GM23248 (cell line): ENCODE data around the gene ZNF189. TPM values are rescaled to one million over a fixed set of nuclear protein-coding genes. Genes with fewer than 3 reads are reported as not detected.

Source experiments
- DNase-seq: peaks from one replicate; pipeline ENCODE4 v3.0.0-alpha.2; 2015
- H2AFZ ChIP-seq: fragments of 200-600 bp; sonication (generic); 2 replicates; pipeline ENCODE4 v1.6.1; 2016; ENCODE audit warnings: antibody characterized with exemption
- H3F3A ChIP-seq: fragments of 200-600 bp; sonication (generic); 2 replicates; pipeline ENCODE4 v1.6.1; 2016; ENCODE audit warnings: mild to moderate bottlenecking, antibody characterized with exemption, mixed run types; ENCODE audit not compliant: insufficient read depth
- H3K27ac ChIP-seq: fragments of 200-600 bp; sonication (generic); 2 replicates; pipeline ENCODE4 v1.5.1; 2016; ENCODE audit warnings: mild to moderate bottlenecking
- H3K27me3 ChIP-seq: fragments of 200-600 bp; sonication (generic); replicated peaks from 2 replicates; pipeline ENCODE4 v1.6.1; 2016; ENCODE audit warnings: mild to moderate bottlenecking; ENCODE audit not compliant: insufficient read depth
- H3K36me3 ChIP-seq: fragments of 200-600 bp; sonication (generic); 2 replicates; pipeline ENCODE4 v1.6.1; 2016; ENCODE audit warnings: low read depth, mild to moderate bottlenecking
- H3K4me1 ChIP-seq: fragments of 200-600 bp; sonication (generic); 2 replicates; pipeline ENCODE4 v1.6.1; 2016; ENCODE audit warnings: mild to moderate bottlenecking; ENCODE audit not compliant: insufficient read depth
- H3K4me2 ChIP-seq: fragments of 200-600 bp; sonication (generic); one replicate; pipeline ENCODE4 v1.6.1; 2016; ENCODE audit warnings: mild to moderate bottlenecking; ENCODE audit not compliant: unreplicated experiment
- H3K4me3 ChIP-seq: fragments of 200-600 bp; sonication (generic); 2 replicates; pipeline ENCODE4 v1.5.1; 2016; ENCODE audit warnings: mild to moderate bottlenecking
- H3K79me2 ChIP-seq: fragments of 200-600 bp; sonication (generic); 2 replicates; pipeline ENCODE4 v1.6.1; 2016; ENCODE audit warnings: mild to moderate bottlenecking; ENCODE audit not compliant: insufficient read depth
- H3K9ac ChIP-seq: fragments of 200-600 bp; sonication (generic); 2 replicates; pipeline ENCODE4 v1.6.1; 2016; ENCODE audit warnings: mild to moderate bottlenecking
- H3K9me2 ChIP-seq: fragments of 200-600 bp; sonication (generic); 2 replicates; pipeline ENCODE4 v1.6.1; 2016; ENCODE audit warnings: mixed run types, mild to moderate bottlenecking, moderate library complexity; ENCODE audit not compliant: insufficient read depth
- H3K9me3 ChIP-seq: fragments of 200-600 bp; sonication (generic); one replicate; pipeline ENCODE4 v1.6.1; 2017; ENCODE audit warnings: low read depth
- H4K20me1 ChIP-seq: fragments of 200-600 bp; sonication (generic); 2 replicates; pipeline ENCODE4 v1.6.0; 2016; ENCODE audit not compliant: insufficient read depth
- EZH2 ChIP-seq: fragments of 200-600 bp; sonication (generic); IDR thresholded peaks from 2 replicates; pipeline ENCODE4 v1.6.1; 2018; ENCODE audit warnings: antibody characterized with exemption, mild to moderate bottlenecking; ENCODE audit not compliant: insufficient read depth, poor library complexity, severe bottlenecking
- EZH2phosphoT487 ChIP-seq: fragments of 200-600 bp; sonication (generic); IDR thresholded peaks from 2 replicates; pipeline ENCODE4 v1.6.1; 2018; ENCODE audit warnings: antibody characterized with exemption, moderate library complexity, mild to moderate bottlenecking, low read depth; ENCODE audit not compliant: insufficient read depth
- WGBS, 2 experiments: methylation state at CpG; one replicate each; pipeline ENCODE4 v1.1.6; 2015 to 2017; ENCODE audit warnings: low lambda C conversion rate in 2 of 2, low coverage in 1 of 2; ENCODE audit errors: missing lambda C conversion rate in 2 of 2; 5-methylcytosine and 5-hydroxymethylcytosine counted together
- in situ Hi-C: fragments of 300-500 bp; cut with MboI; formaldehyde crosslinking; loops from 2 replicates; pipeline ENCODE4 v1.15.0; 2020
- polyA plus RNA-seq: library from polyadenylated mRNA; unstranded; fragments of >200 nt; fragmentation: Nextera tagmentation; extraction: Ambion mirVana; gene quantifications from 2 replicates; pipeline ENCODE4 v1.2.1, GENCODE V29; 2016
- total RNA-seq: library from RNA; depleted of rRNA; stranded (reverse); fragments of >200 nt; shearing (Covaris generic); gene quantifications from 2 replicates; pipeline ENCODE4 v1.2.3, GENCODE V29; 2014

Gene ZNF189
- total and polyA plus RNA-seq, 2 experiments from 2014 or later, result 7.0 to 10.2 TPM

DNA sequence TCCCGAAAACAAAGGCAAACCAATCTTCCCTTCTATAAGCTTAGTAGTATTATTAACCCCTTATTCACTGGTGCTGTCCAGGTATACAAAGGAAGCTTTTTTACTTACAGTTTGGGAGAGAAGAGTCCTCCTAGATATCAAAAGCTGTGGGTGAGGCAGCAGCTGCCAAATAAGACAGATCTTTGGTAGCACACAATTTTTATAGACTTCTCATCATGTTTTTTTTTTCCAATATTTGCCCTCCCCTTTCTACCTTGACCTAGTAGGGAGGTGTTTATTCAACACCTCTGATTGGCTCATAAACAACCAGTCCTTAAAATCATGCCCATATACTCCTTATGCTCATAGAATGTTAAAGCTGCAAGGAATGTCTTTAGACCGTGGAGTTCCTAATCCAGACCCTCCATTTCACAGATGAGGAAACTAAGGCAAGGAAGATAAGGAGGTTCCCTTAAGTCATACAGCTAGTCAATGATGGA, 37.0 kb downstream of the ZNF189 start, which contains the start of gene ALDOB:
ALDOB (minus strand) TSS at position 174 of the 479 bp plus-strand sequence. CDS start 4,887 bp downstream, outside the sequence.
- H3K27me3 ChIP-seq, result peaks cover 9% of the 10 kb centered on the region
- H3K79me2 ChIP-seq, result no peaks in the 10 kb centered on the region
- no peaks in the 10 kb centered on the region for H3F3A ChIP-seq
- H4K20me1 ChIP-seq, result no peaks in the 10 kb centered on the region
- no peaks in the 10 kb centered on the region for H3K9me3 ChIP-seq
- no peaks in the 10 kb centered on the region for H3K36me3 ChIP-seq
- no peak within 1 kb of the TSS for H3K27ac ChIP-seq
- no peaks in the 10 kb centered on the region for H3K4me1 ChIP-seq
- H3K4me2 ChIP-seq, result no peak within 1 kb of the TSS
- no peak within 1 kb of the TSS for H3K4me3 ChIP-seq
- TF ChIP-seq EZH2, result no peak
- TF ChIP-seq EZH2phosphoT487, result no peak
- no peaks in the 10 kb centered on the region for H3K9me2 ChIP-seq
- DNase-seq, result no peak
- in situ Hi-C loops, result no loop called here
- H2AFZ ChIP-seq, result no peak within 1 kb of the TSS
- 22 to 28% methylated on average over 2 of the region's 2 CpGs for WGBS, 2 experiments
- H3K9ac ChIP-seq, result no peak within 1 kb of the TSS

GRCh38 chr9:101437806-101438232, 39.2 kb downstream of the ZNF189 start:
- no peak for TF ChIP-seq EZH2phosphoT487
- no peak for TF ChIP-seq EZH2
- in situ Hi-C loops, result no loop called here
- H4K20me1 ChIP-seq, result no peaks in the 10 kb centered on the region
- no peak overlapping the region for H2AFZ ChIP-seq
- 0 out of 2 replicates have a peak, but pooled peaks cover 4% of the 10 kb centered on the region for H3K27me3 ChIP-seq
- no peaks in the 10 kb centered on the region for H3K36me3 ChIP-seq
- peak; percentile 55 for DNase-seq
- H3F3A ChIP-seq, result no peaks in the 10 kb centered on the region
- H3K4me3 ChIP-seq, result no peak overlapping the region
- H3K9me3 ChIP-seq, result no peaks in the 10 kb centered on the region
- no peaks in the 10 kb centered on the region for H3K4me1 ChIP-seq
- 27 to 54% methylated on average over 2 of the region's 2 CpGs for WGBS, 2 experiments
- no peak overlapping the region for H3K9ac ChIP-seq
- no peaks in the 10 kb centered on the region for H3K9me2 ChIP-seq
- H3K27ac ChIP-seq, result no peak overlapping the region
- no peaks in the 10 kb centered on the region for H3K79me2 ChIP-seq
- no peak overlapping the region for H3K4me2 ChIP-seq

DNA sequence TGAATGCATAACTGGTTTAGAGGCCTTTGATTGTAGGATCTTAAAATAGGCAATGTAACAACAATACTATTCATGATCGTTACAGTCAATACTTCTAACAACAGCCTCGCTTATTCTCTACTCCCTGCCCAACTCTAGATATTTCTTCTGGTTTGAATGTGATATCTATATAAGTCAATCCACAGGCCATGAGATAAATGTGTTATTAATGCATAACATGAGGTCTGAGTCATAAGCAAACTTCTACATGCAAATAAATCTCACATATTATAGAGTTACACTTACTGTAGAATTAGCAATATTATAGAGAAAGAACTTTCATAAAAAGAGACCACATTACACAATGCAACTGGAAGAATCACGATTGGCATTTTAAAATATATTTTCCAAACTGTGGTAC, 39.9 kb downstream of the ZNF189 start:
- H2AFZ ChIP-seq, result no peak overlapping the region
- no peaks in the 10 kb centered on the region for H3F3A ChIP-seq
- no peaks in the 10 kb centered on the region for H4K20me1 ChIP-seq
- no peaks in the 10 kb centered on the region for H3K9me3 ChIP-seq
- in situ Hi-C loops, result no loop called here
- H3K9me2 ChIP-seq, result no peaks in the 10 kb centered on the region
- TF ChIP-seq EZH2phosphoT487 (no peak), EZH2 (no peak)
- no peaks in the 10 kb centered on the region for H3K36me3 ChIP-seq
- H3K9ac ChIP-seq, result no peak overlapping the region
- no peak overlapping the region for H3K27ac ChIP-seq
- H3K27me3 ChIP-seq, result 0 out of 2 replicates have a peak, but pooled peaks cover 4% of the 10 kb centered on the region
- 43 to 48% methylated on average over 3 of the region's 3 CpGs for WGBS, 2 experiments
- no peaks in the 10 kb centered on the region for H3K4me1 ChIP-seq
- no peak for DNase-seq
- no peaks in the 10 kb centered on the region for H3K79me2 ChIP-seq
- no peak overlapping the region for H3K4me2 ChIP-seq
- no peak overlapping the region for H3K4me3 ChIP-seq

- H3K27ac ChIP-seq, result no peak overlapping the region
- in situ Hi-C loops, result no loop called here
- no peaks in the 10 kb centered on the region for H3F3A ChIP-seq
- no peaks in the 10 kb centered on the region for H3K36me3 ChIP-seq
- H3K9me2 ChIP-seq, result no peaks in the 10 kb centered on the region
- H3K4me2 ChIP-seq, result no peak overlapping the region
- no peaks in the 10 kb centered on the region for H3K9me3 ChIP-seq
- no peak overlapping the region for H3K9ac ChIP-seq
- H2AFZ ChIP-seq, result no peak overlapping the region
- H3K27me3 ChIP-seq, result 0 out of 2 replicates have a peak, but pooled peaks cover 4% of the 10 kb centered on the region
- no peaks in the 10 kb centered on the region for H3K4me1 ChIP-seq
- H4K20me1 ChIP-seq, result no peaks in the 10 kb centered on the region
- no peak for TF ChIP-seq EZH2phosphoT487
- no peak for TF ChIP-seq EZH2
- no peaks in the 10 kb centered on the region for H3K79me2 ChIP-seq
- no peak overlapping the region for H3K4me3 ChIP-seq
- WGBS, 2 experiments, result 35 to 40% methylated on average over 3 of the region's 3 CpGs
- DNase-seq, result no peak
These were observed 42.1 kb downstream of the ZNF189 start for GRCh38 chr9:101440714-101441230.

GRCh38 chr9:101442318-101442717, 43.7 kb downstream of the ZNF189 start:
- Histone ChIP-seq H3F3A (no peaks in the 10 kb centered on the region), H4K20me1 (no peaks in the 10 kb centered on the region), H2AFZ (no peak overlapping the region), H3K9me3 (no peaks in the 10 kb centered on the region), H3K27me3 (0 out of 2 replicates have a peak, but pooled peaks cover 4% of the 10 kb centered on the region), H3K9ac (no peak overlapping the region), H3K27ac (no peak overlapping the region), H3K9me2 (no peaks in the 10 kb centered on the region), H3K79me2 (no peaks in the 10 kb centered on the region), H3K4me3 (no peak overlapping the region), H3K4me1 (no peaks in the 10 kb centered on the region), H3K4me2 (no peak overlapping the region), H3K36me3 (no peaks in the 10 kb centered on the region)
- DNase-seq, result no peak
- TF ChIP-seq EZH2, result no peak
- TF ChIP-seq EZH2phosphoT487, result no peak
- 63 to 78% methylated on average over 3 of the region's 3 CpGs for WGBS, 2 experiments
- in situ Hi-C loops, result no loop called here
